SU-DHL-6 (cell line): ENCODE data around the gene EPHB1.

ENCODE experiments used
- EZH2phosphoT487 ChIP-seq: fragments of 200-600 bp; sonication (generic), shearing (Covaris generic); conservative IDR thresholded peaks from 2 replicates; pipeline ENCODE4 v1.6.1; 2018; ENCODE audit warnings: mild to moderate bottlenecking, antibody characterized with exemption, low read length, moderate library complexity, mixed read lengths
- TF ChIP-seq, protein P1 (sequence below): fragments of 200-600 bp; sonication (generic); IDR thresholded peaks from one replicate; pipeline ENCODE4 v1.5.1; 2017; ENCODE audit warnings: antibody characterized with exemption, mild to moderate bottlenecking, low read length, moderate library complexity; ENCODE audit not compliant: insufficient read depth, poor library complexity, severe bottlenecking

DNA sequence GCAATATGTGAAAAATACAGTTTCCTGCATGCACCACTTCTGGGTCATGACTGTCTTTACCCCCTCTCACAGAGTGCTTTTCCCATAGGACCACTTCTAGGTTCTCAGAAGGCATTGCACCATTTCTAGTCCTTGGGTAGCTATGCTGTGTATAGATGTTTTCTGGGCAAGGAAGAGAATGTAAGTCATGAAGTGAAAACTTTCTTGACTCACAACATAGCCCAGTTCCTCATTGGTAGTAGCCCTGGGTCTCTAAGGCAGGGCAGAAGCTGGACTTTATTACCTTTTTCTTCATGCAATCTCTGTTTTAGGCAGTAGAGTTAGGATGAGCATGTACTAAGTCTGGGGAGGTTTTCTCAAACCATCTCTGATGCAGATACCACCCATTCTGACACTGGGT is 203.1 kb downstream of the EPHB1 start:
- TF ChIP-seq, protein P1, sequence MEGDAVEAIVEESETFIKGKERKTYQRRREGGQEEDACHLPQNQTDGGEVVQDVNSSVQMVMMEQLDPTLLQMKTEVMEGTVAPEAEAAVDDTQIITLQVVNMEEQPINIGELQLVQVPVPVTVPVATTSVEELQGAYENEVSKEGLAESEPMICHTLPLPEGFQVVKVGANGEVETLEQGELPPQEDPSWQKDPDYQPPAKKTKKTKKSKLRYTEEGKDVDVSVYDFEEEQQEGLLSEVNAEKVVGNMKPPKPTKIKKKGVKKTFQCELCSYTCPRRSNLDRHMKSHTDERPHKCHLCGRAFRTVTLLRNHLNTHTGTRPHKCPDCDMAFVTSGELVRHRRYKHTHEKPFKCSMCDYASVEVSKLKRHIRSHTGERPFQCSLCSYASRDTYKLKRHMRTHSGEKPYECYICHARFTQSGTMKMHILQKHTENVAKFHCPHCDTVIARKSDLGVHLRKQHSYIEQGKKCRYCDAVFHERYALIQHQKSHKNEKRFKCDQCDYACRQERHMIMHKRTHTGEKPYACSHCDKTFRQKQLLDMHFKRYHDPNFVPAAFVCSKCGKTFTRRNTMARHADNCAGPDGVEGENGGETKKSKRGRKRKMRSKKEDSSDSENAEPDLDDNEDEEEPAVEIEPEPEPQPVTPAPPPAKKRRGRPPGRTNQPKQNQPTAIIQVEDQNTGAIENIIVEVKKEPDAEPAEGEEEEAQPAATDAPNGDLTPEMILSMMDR, result no peak
- no peak for TF ChIP-seq EZH2phosphoT487
